A673 (cell line): ENCODE measurements around the gene CASQ1. TPM values are rescaled to one million over a fixed set of nuclear protein-coding genes. Genes with fewer than 3 reads are reported as not detected.

ENCODE experiments used
- BruUV-seq: library from RNA; stranded (reverse); fragments of 400-500 nt; replicated peaks from 2 replicates; lab custom pipeline; 2021; lab: Mats Ljungman, UMichigan
- CTCF ChIA-PET: fragments of 300-600 bp; sonication (Branson Sonifier 250); formaldehyde crosslinking; loops from one replicate; lab custom pipeline; 2022; ENCODE audit warnings: antibody characterized with exemption; lab: Charles Lee
- POLR2A ChIA-PET: fragments of 300-600 bp; sonication (Branson Sonifier 250); formaldehyde crosslinking; loops from one replicate; lab custom pipeline; 2022; ENCODE audit warnings: antibody characterized with exemption; ENCODE audit not compliant: low non-redundant PET; lab: Charles Lee
- DNase-seq: peaks from one replicate; pipeline ENCODE4 v3.0.0-alpha.2; 2015; ENCODE audit warnings: low spot score
- H3K27ac ChIP-seq: fragments of 200-600 bp; sonication (generic); 2 replicates; pipeline ENCODE4 v1.5.1; 2016; ENCODE audit warnings: mixed run types, low read depth, mild to moderate bottlenecking, mixed read lengths, antibody characterized with exemption, low read length; ENCODE audit not compliant: poor library complexity, severe bottlenecking
- H3K27me3 ChIP-seq: fragments of 200-600 bp; sonication (generic); replicated peaks from 2 replicates; pipeline ENCODE4 v1.6.1; 2017; ENCODE audit warnings: mixed run types, low read depth, mild to moderate bottlenecking, mixed read lengths, antibody characterized with exemption, low read length; ENCODE audit not compliant: insufficient read depth, poor library complexity
- H3K36me3 ChIP-seq: fragments of 200-600 bp; sonication (generic); 2 replicates; pipeline ENCODE4 v1.6.1; 2016; ENCODE audit warnings: mixed run types, mild to moderate bottlenecking, mixed read lengths, antibody characterized with exemption, low read length; ENCODE audit not compliant: insufficient read depth, poor library complexity, severe bottlenecking
- H3K4me1 ChIP-seq: fragments of 200-600 bp; sonication (generic); 2 replicates; pipeline ENCODE4 v1.6.1; 2017; ENCODE audit warnings: mixed run types, mild to moderate bottlenecking, mixed read lengths, antibody characterized with exemption, low read length; ENCODE audit not compliant: insufficient read depth, poor library complexity, severe bottlenecking
- H3K4me3 ChIP-seq: fragments of 200-600 bp; sonication (generic); 2 replicates; pipeline ENCODE4 v1.5.1; 2016; ENCODE audit warnings: low read depth, mixed run types, mild to moderate bottlenecking, mixed read lengths, low read length; ENCODE audit not compliant: poor library complexity, severe bottlenecking
- H3K9me3 ChIP-seq: fragments of 200-600 bp; sonication (generic); 2 replicates; pipeline ENCODE4 v1.6.1; 2016; ENCODE audit warnings: mixed run types, low read depth, mild to moderate bottlenecking, mixed read lengths, antibody characterized with exemption, low read length; ENCODE audit not compliant: poor library complexity, severe bottlenecking
- CTCF ChIP-seq: fragments of 300-800, 200-600 bp; sonication (generic); conservative IDR thresholded peaks from 2 replicates; pipeline ENCODE4 v1.5.1; 2017; ENCODE audit warnings: low read depth, mild to moderate bottlenecking, antibody characterized with exemption, low read length, moderate library complexity, mixed read lengths
- EZH2 ChIP-seq: fragments of 200-600 bp; sonication (generic); IDR thresholded peaks from 2 replicates; pipeline ENCODE4 v1.6.1; 2017; ENCODE audit warnings: borderline replicate concordance, low read depth, mild to moderate bottlenecking, mixed read lengths, antibody characterized with exemption, low read length; ENCODE audit not compliant: poor library complexity, severe bottlenecking
- intact Hi-C: fragments of 100-400 bp; cut with micrococcal nuclease; formaldehyde crosslinking; loops from one replicate; pipeline ENCODE4 v1.10.0; 2022; ENCODE audit not compliant: unreplicated experiment
- total RNA-seq: library from RNA; stranded (reverse); gene quantifications from 2 replicates; pipeline ENCODE4 v1.2.3, GENCODE V29; 2021

Gene CASQ1
- total RNA-seq, 1 experiment from 2014 or later = not detected

GRCh38 chr1:160167056-160167455, 23.3 kb upstream of the CASQ1 start:
- intact Hi-C loops = no loop called here
- no peak overlapping the region for H3K27ac ChIP-seq
- DNase-seq = no peak
- BruUV-seq = no TSS peak
- H3K4me1 ChIP-seq = peaks cover 17% of the 10 kb centered on the region
- ChIA-PET CTCF (no interaction called here), POLR2A (interaction anchor here (0.6 kb wide), 1 partner anchor 30 kb away, joined by 3 read pairs; no protein-coding TSS in a partner anchor)
- no peaks in the 10 kb centered on the region for H3K27me3 ChIP-seq
- TF ChIP-seq CTCF (no peak), EZH2 (no peak)
- H3K4me3 ChIP-seq = no peak overlapping the region
- no peaks in the 10 kb centered on the region for H3K9me3 ChIP-seq
- H3K36me3 ChIP-seq = no peaks in the 10 kb centered on the region

- intact Hi-C loops = no loop called here
- POLR2A ChIA-PET = interaction anchor here (0.6 kb wide), 1 partner anchor 31 kb away, joined by 3 read pairs; no protein-coding TSS in a partner anchor
- Histone ChIP-seq H3K27ac (no peak overlapping the region), H3K4me3 (no peak overlapping the region), H3K36me3 (no peaks in the 10 kb centered on the region), H3K9me3 (no peaks in the 10 kb centered on the region), H3K27me3 (no peaks in the 10 kb centered on the region), H3K4me1 (peaks cover 17% of the 10 kb centered on the region)
- BruUV-seq = no TSS peak
- TF ChIP-seq CTCF (0 out of 2 replicates have a peak, but pooled peaks have one; percentile 14), EZH2 (no peak)
- peak; percentile 14 for DNase-seq
- CTCF ChIA-PET = no interaction called here
Measured at GRCh38 chr1:160167580-160167979, 22.8 kb upstream of the CASQ1 start.

DNA sequence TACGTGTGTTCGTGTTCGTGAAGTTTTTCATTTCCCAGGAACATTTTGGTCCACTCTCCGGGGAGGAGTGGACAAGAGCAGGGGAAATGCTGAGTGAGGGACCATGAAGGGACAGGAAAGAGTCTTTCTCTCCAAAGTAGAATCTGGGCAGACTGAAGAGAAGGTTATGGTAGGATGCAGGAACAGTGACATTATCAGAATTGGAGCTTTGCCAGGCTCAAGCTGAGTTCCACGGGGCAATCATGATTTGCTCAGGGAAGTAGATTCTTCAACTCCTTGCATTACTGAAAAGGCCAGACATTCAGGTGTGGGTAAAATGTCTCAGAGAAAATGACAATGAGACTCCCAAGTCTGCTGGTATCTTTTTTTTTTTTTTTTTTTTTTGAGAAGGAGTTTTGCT, 22.4 kb upstream of the CASQ1 start:
- TF ChIP-seq EZH2 (no peak), CTCF (no peak)
- ChIA-PET CTCF (no interaction called here), POLR2A (no interaction called here)

More for the DNA sequence above, 22.4 kb upstream of the CASQ1 start:
- Histone ChIP-seq H3K36me3 (no peaks in the 10 kb centered on the region), H3K9me3 (no peaks in the 10 kb centered on the region), H3K4me3 (no peak overlapping the region), H3K27ac (no peak overlapping the region), H3K4me1 (peaks cover 17% of the 10 kb centered on the region), H3K27me3 (no peaks in the 10 kb centered on the region)
- DNase-seq = peak; percentile 45
- intact Hi-C loops = no loop called here
- BruUV-seq = no TSS peak
